ENCODE data around the gene C1orf174. TPM values are rescaled to one million over a fixed set of nuclear protein-coding genes. Genes with fewer than 3 reads are reported as not detected.

C1orf174 gene
- 26.8 and 28.3 TPM in 2 replicates for polyA plus RNA-seq (2013)

GRCh38 chr1:3900150-3900968 lies at the start of gene C1orf174:
TSS of gene C1orf174 (minus strand) at chr1:3900272. CDS start at chr1:3900186, 86 bp downstream.
- Histone ChIP-seq H2BK12ac (ENCODE audit: low read length) (no peak within 1 kb of the TSS), H4K8ac (ENCODE audit: low read depth, low read length) (peak within 1 kb of the TSS; percentile 96), H3K23ac (ENCODE audit: low read length) (no peak within 1 kb of the TSS), H3K4me2 (ENCODE audit: low read length) (peak within 1 kb of the TSS; percentile 95), H3K27ac (ENCODE audit: low read depth, low read length) (peak within 1 kb of the TSS; percentile 89), H3K36me3 (ENCODE audit: control insufficient read depth in 1 of 2, insufficient read depth in 2 of 2, low read length in 2 of 2) (peaks cover 2 to 4% of the 10 kb centered on the region in 2 experiments), H3K4ac (ENCODE audit: low read depth, low read length) (peak within 1 kb of the TSS; percentile 90), H4K91ac (ENCODE audit: low read depth, low read length) (peak within 1 kb of the TSS; percentile 95), H3K18ac (ENCODE audit: low read length) (peak within 1 kb of the TSS; percentile 95), H3K79me1 (ENCODE audit: low read length) (peaks cover 16% of the 10 kb centered on the region), H4K12ac (ENCODE audit: low read depth, low read length) (peak within 1 kb of the TSS; percentile 90), H2BK5ac (ENCODE audit: low read depth, low read length, poor library complexity) (peak within 1 kb of the TSS; percentile 90), H2BK120ac (ENCODE audit: insufficient read depth, low read length, poor library complexity) (peak within 1 kb of the TSS; percentile 75), H2AFZ (ENCODE audit: insufficient read depth, low read length, poor library complexity) (peak within 1 kb of the TSS; percentile 74), H3K4me3 (ENCODE audit: low read depth, low read length) (peak within 1 kb of the TSS; percentile 94), H3K79me2 (ENCODE audit: control insufficient read depth, insufficient read depth, low read length, poor library complexity) (peaks cover 17% of the 10 kb centered on the region), H2AK5ac (ENCODE audit: low read length) (peak within 1 kb of the TSS; percentile 72), H3K9me3 (ENCODE audit: insufficient read depth, low read depth, low read length) (no peaks in the 10 kb centered on the region), H3K27me3 (ENCODE audit: insufficient read depth, low read length) (no peaks in the 10 kb centered on the region), H3K14ac (ENCODE audit: low read length) (peak within 1 kb of the TSS; percentile 90), H3K9ac (ENCODE audit: low read length) (peak within 1 kb of the TSS; percentile 98), H3K4me1 (ENCODE audit: control insufficient read depth in 1 of 2, insufficient read depth in 2 of 2, low read length in 2 of 2) (peaks cover 10 to 15% of the 10 kb centered on the region in 2 experiments)
- DNase-seq, result peak; percentile 97 to 98
- WGBS (ENCODE audit: extremely low coverage, insufficient coverage, insufficient read length), result no CpG with 5 or more reads among the region's 58 CpGs

GRCh38 chr1:3948344-3948743 lies 48.3 kb upstream of the C1orf174 start:
- Histone ChIP-seq H3K14ac (ENCODE audit: low read length) (no peak overlapping the region), H3K27ac (ENCODE audit: low read depth, low read length) (no peak overlapping the region), H3K4me2 (ENCODE audit: low read length) (no peak overlapping the region), H3K9me3 (ENCODE audit: insufficient read depth, low read depth, low read length) (peaks cover 6% of the 10 kb centered on the region), H2BK120ac (ENCODE audit: insufficient read depth, low read length, poor library complexity) (no peak overlapping the region), H4K91ac (ENCODE audit: low read depth, low read length) (no peak overlapping the region), H3K79me2 (ENCODE audit: control insufficient read depth, insufficient read depth, low read length, poor library complexity) (no peaks in the 10 kb centered on the region), H4K12ac (ENCODE audit: low read depth, low read length) (no peak overlapping the region), H3K36me3 (ENCODE audit: control insufficient read depth in 1 of 2, insufficient read depth in 2 of 2, low read length in 2 of 2) (no peaks in the 10 kb centered on the region), H2BK12ac (ENCODE audit: low read length) (no peak overlapping the region), H3K9ac (ENCODE audit: low read length) (no peak overlapping the region), H4K8ac (ENCODE audit: low read depth, low read length) (no peak overlapping the region), H3K27me3 (ENCODE audit: insufficient read depth, low read length) (no peaks in the 10 kb centered on the region), H2AK5ac (ENCODE audit: low read length) (no peak overlapping the region), H3K18ac (ENCODE audit: low read length) (no peak overlapping the region), H2AFZ (ENCODE audit: insufficient read depth, low read length, poor library complexity) (no peak overlapping the region), H3K4ac (ENCODE audit: low read depth, low read length) (no peak overlapping the region), H2BK5ac (ENCODE audit: low read depth, low read length, poor library complexity) (no peak overlapping the region), H3K4me3 (ENCODE audit: low read depth, low read length) (no peak overlapping the region), H3K23ac (ENCODE audit: low read length) (no peak overlapping the region), H3K4me1 (ENCODE audit: control insufficient read depth in 1 of 2, insufficient read depth in 2 of 2, low read length in 2 of 2) (peaks cover 3 to 4% of the 10 kb centered on the region in 2 experiments), H3K79me1 (ENCODE audit: low read length) (no peaks in the 10 kb centered on the region)
- no CpG with 5 or more reads among the region's 9 CpGs for WGBS (ENCODE audit: extremely low coverage, insufficient coverage, insufficient read length)
- peak in 1 of 2 donors; percentile 30 for DNase-seq

DNA sequence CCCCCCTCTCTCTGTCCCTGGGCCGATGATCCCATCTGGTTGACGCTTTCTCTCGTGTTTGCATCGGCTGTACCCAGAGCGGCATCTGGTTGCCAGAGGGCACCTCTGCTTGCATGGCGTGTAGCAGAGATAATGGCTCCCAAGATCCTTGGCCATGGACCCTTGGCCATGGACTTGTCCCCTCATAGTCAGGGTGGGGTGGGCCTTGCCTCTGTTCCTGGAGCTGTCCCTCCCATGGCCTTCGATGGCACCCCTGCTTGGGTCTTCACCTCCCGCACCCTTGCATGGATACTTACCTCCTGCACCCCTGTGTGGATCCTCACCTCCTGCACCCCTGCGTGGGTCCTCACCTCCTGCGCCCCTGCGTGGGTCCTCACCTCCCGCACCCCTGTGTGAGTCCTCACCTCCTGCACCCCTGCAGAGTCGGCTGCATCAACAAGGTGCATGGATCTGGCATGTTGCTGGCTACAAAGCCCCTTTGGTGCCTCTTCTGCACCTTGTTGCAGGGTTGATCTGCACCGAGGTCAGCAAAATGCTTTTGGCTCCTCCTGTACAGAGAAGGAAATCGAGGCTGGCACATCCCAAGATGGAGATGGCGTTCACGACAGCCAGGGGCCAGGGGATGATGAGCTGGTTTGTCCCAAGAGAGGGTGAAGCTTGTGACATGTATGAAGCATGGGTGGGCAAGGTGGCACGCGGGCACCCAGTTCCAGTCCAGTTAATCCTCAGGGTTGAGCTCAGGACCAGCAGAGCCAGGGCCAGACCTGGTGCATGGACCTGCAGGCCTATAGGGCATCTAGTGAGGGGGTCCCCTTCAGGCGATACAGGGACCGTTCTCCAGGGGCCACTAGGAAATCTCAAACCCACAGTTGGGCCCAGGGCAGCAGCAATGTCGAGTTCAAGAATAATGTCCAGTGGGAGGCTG lies 46.1 kb upstream of the C1orf174 start:
- H3K4me1 ChIP-seq (ENCODE audit: control insufficient read depth in 1 of 2, insufficient read depth in 2 of 2, low read length in 2 of 2), result peaks cover 3 to 4% of the 10 kb centered on the region in 2 experiments
- no peaks in the 10 kb centered on the region for H3K27me3 ChIP-seq (ENCODE audit: insufficient read depth, low read length)
- no peak overlapping the region for H3K27ac ChIP-seq (ENCODE audit: low read depth, low read length)
- H4K8ac ChIP-seq (ENCODE audit: low read depth, low read length), result no peak overlapping the region
- no peak overlapping the region for H3K9ac ChIP-seq (ENCODE audit: low read length)
- no peak for DNase-seq
- no peak overlapping the region for H4K91ac ChIP-seq (ENCODE audit: low read depth, low read length)
- H3K23ac ChIP-seq (ENCODE audit: low read length), result no peak overlapping the region
- H2AK5ac ChIP-seq (ENCODE audit: low read length), result no peak overlapping the region
- H3K4me3 ChIP-seq (ENCODE audit: low read depth, low read length), result no peak overlapping the region
- no peak overlapping the region for H2BK120ac ChIP-seq (ENCODE audit: insufficient read depth, low read length, poor library complexity)
- peaks cover 6% of the 10 kb centered on the region for H3K9me3 ChIP-seq (ENCODE audit: insufficient read depth, low read depth, low read length)
- H2BK12ac ChIP-seq (ENCODE audit: low read length), result no peak overlapping the region
- WGBS (ENCODE audit: extremely low coverage, insufficient coverage, insufficient read length), result no CpG with 5 or more reads among the region's 22 CpGs
- no peak overlapping the region for H3K14ac ChIP-seq (ENCODE audit: low read length)
- H2AFZ ChIP-seq (ENCODE audit: insufficient read depth, low read length, poor library complexity), result no peak overlapping the region
- no peak overlapping the region for H3K4me2 ChIP-seq (ENCODE audit: low read length)
- no peak overlapping the region for H3K18ac ChIP-seq (ENCODE audit: low read length)
- H3K79me1 ChIP-seq (ENCODE audit: low read length), result no peaks in the 10 kb centered on the region
- no peaks in the 10 kb centered on the region for H3K79me2 ChIP-seq (ENCODE audit: control insufficient read depth, insufficient read depth, low read length, poor library complexity)
- H3K36me3 ChIP-seq (ENCODE audit: control insufficient read depth in 1 of 2, insufficient read depth in 2 of 2, low read length in 2 of 2), result no peaks in the 10 kb centered on the region
- no peak overlapping the region for H3K4ac ChIP-seq (ENCODE audit: low read depth, low read length)
- no peak overlapping the region for H4K12ac ChIP-seq (ENCODE audit: low read depth, low read length)
- H2BK5ac ChIP-seq (ENCODE audit: low read depth, low read length, poor library complexity), result no peak overlapping the region

DNA sequence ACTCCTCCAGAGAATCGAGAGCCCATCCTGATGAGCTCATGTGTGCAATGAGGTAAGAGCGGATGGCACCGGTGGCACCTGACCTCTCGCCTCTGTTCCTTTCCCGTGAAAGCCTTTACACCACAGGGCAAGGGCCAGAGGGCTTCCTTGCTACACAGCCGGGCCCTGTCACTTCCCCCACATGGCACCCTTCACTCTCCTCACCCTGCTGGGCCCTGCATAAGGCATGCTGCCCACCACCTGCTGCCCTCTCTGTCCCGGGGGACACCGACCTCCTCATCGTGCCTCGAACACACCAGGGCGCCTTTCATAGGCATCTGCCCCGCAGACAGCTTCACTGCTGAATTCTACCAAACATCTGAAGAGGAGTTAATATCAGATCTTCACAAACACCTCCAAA lies 45.1 kb upstream of the C1orf174 start:
- Histone ChIP-seq H3K9me3 (ENCODE audit: insufficient read depth, low read depth, low read length) (peaks cover 6% of the 10 kb centered on the region), H2BK12ac (ENCODE audit: low read length) (no peak overlapping the region), H3K79me2 (ENCODE audit: control insufficient read depth, insufficient read depth, low read length, poor library complexity) (no peaks in the 10 kb centered on the region), H2BK5ac (ENCODE audit: low read depth, low read length, poor library complexity) (no peak overlapping the region), H3K23ac (ENCODE audit: low read length) (no peak overlapping the region), H3K27me3 (ENCODE audit: insufficient read depth, low read length) (no peaks in the 10 kb centered on the region), H3K36me3 (ENCODE audit: control insufficient read depth in 1 of 2, insufficient read depth in 2 of 2, low read length in 2 of 2) (no peaks in the 10 kb centered on the region), H3K4me2 (ENCODE audit: low read length) (no peak overlapping the region), H2AFZ (ENCODE audit: insufficient read depth, low read length, poor library complexity) (no peak overlapping the region), H2BK120ac (ENCODE audit: insufficient read depth, low read length, poor library complexity) (no peak overlapping the region), H4K8ac (ENCODE audit: low read depth, low read length) (no peak overlapping the region), H3K4me3 (ENCODE audit: low read depth, low read length) (no peak overlapping the region), H4K12ac (ENCODE audit: low read depth, low read length) (no peak overlapping the region), H3K18ac (ENCODE audit: low read length) (no peak overlapping the region), H2AK5ac (ENCODE audit: low read length) (no peak overlapping the region), H4K91ac (ENCODE audit: low read depth, low read length) (no peak overlapping the region), H3K4ac (ENCODE audit: low read depth, low read length) (no peak overlapping the region), H3K4me1 (ENCODE audit: control insufficient read depth in 1 of 2, insufficient read depth in 2 of 2, low read length in 2 of 2) (peaks cover 3 to 4% of the 10 kb centered on the region in 2 experiments), H3K9ac (ENCODE audit: low read length) (no peak overlapping the region), H3K14ac (ENCODE audit: low read length) (no peak overlapping the region), H3K79me1 (ENCODE audit: low read length) (no peaks in the 10 kb centered on the region), H3K27ac (ENCODE audit: low read depth, low read length) (no peak overlapping the region)
- WGBS (ENCODE audit: extremely low coverage, insufficient coverage, insufficient read length), result no CpG with 5 or more reads among the region's 12 CpGs
- no peak for DNase-seq
